Cerebellar nuclear complex (tissue), 1 donor: Measurements from ENCODE around the gene TMEM60.

ENCODE experiments used
- DNase-seq, 2 experiments: peaks; one replicate each; lab custom pipeline; 2025; lab: John Stamatoyannopoulos, UW

The TMEM60 gene

DNA sequence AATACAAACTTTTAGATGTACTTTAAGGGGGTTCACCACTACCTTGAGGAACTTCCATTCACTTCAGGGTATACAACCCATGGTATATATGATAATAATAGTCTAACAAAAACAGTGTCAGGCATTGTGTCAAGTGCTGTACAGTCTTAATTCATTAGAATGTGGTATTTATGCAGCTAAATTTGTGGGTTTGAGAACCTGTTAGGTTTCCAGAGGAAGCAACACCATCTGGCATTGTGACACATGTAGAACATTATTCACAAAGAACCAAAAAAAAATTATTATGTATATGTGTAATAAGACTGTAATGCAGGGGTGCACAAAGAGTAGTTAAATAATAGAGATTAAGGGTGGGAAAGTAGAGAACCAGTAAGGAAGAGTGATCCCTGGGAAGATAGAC, 26.3 kb downstream of the TMEM60 start:
- no peak for DNase-seq

DNA sequence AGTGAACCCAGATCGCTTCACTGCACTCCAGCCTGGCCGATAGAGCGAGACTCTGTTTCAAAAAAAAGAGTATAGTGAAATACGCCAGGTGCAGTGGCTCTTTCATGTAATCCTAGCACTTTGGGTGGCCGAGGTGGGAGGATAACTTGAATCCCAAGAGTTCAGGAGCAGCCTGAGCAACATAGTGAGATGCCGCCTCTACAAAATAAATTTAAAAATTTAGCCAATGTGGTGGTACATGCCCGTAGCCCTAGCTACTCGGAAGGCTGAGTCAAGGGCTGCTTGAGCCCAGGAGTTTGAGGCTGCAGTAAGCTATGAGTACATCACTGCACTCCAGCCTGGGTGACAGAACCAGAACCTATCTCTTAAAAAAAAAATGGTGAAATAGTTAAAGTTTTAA, 27.9 kb downstream of the TMEM60 start:
- no peak for DNase-seq

DNA sequence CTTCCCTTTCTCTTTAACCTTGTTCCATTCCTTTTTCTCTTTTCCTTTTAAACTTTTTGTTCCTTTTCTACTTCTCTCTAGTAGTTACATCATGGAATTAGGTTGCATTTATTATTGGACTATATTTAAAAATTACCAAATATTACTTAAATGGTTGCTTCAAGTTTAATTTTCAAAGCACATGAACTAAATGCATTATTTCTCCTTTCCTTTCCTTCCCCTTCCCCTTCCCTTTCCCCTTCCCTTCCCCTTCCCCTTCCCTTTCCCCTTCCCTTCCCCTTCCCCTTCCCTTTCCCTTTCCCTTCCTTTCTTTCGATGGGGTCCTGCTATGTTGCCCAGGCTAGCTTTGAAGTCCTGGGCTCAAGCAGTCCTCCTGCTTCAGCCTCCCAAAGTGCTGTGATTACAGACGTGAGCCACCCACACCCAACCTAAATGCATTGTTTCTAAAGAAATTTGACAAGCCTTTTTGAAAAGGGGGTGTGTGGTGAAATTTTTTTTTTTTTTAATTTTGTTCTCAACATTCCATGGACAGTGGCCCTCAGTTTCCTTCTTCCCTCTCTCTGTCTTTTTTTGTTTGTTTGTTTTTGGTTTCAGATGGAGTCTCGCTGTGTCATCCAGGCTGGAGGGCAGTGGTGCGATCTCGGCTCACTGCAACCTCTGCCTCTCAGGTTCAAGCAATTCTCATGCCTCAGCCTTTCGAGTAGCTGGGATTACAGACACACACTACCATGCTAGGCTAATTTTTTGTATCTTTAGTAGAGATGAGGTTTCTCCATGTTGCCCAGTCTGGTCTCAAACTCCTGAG, 31.2 kb downstream of the TMEM60 start:
- no peak for DNase-seq

DNA sequence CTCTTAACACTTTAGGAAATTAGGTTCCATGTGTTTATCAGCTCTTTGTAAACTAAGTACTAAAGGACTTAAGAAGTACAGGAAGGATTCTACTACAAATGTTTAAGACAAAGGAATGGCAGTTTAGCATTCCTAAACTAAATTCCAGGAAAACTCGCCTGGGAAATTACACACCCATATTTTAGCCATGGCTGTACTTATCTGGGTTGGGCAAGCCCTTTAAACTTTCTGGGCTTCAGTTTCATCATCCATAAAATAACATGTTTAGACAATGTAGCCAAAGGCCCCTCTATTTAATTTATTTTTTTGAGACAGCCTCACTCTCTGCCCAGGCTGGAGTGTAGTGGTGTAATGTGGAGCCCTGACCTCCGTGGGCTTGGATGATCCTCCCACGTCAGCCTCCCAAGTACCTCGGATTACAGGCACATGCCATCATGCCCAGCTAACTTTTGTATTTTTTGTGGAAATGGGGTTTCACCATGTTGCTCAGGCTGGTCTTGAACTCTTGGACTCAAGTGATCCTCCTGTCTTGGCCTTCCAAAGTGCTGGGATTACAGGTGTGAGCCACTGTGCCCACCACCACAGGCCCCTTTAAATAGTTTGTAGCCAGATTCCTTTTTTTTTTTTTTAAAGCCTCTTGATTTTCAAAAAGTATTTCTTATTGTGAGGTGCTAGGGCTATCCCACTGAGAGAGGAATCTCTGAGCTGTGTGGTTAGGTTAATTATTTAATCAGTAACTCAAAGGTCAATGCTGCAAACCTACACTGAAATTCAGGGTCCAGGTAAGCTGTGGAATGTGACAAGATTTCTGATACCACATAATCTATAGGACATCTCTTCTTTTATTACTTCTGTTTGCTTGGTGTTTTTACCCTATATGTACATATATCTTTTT, 32.1 kb downstream of the TMEM60 start:
- no peak for DNase-seq

DNA sequence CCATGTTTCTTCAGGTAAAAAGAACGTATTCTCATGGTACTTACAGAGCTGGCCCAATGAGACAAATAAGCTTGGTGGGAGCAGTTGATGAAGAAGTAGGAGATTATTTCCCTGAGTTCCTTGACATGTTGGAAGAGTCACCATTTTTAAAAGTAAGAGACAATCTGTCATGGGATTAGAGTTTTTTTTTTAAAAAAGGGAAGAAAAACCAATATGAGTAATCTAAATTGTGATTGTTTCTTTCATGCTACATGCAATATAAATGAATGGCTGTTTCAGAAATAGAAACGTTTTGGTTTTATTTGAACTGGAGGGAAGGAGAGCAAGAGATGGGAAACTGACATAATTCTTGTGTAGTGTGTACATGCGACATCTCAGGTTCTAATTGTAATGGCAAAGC, 32.8 kb downstream of the TMEM60 start:
- DNase-seq: no peak

DNA sequence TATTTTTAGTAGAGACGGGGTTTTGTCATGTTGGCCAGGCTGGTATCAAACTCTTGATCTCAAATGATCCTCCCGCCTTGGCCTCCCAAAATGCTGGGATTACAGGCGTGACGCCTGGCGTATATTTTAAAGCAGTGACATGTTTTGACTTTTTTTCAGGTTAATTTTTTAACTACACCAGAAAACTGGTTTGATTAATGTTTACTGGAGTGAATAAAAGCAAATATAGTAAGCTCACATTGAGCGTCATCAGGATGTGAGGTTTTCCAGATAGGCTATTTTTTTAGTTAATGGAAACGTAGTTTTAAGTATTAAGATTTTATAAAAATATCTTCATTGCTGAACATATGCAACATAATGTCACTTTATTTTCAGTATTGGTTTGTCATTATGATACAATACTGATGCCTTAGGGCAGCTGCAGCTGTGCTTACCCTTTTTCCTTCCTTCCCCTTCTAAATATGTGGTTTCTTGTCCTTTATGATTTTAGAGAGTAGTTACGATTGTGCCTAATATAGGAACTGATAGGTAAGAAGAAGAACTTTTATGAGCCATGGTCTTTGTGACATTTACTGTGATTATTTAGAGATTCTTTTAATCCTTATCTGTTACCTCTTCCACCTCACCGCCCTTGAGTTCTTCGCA, 37.3 kb downstream of the TMEM60 start:
- DNase-seq: no peak

DNA sequence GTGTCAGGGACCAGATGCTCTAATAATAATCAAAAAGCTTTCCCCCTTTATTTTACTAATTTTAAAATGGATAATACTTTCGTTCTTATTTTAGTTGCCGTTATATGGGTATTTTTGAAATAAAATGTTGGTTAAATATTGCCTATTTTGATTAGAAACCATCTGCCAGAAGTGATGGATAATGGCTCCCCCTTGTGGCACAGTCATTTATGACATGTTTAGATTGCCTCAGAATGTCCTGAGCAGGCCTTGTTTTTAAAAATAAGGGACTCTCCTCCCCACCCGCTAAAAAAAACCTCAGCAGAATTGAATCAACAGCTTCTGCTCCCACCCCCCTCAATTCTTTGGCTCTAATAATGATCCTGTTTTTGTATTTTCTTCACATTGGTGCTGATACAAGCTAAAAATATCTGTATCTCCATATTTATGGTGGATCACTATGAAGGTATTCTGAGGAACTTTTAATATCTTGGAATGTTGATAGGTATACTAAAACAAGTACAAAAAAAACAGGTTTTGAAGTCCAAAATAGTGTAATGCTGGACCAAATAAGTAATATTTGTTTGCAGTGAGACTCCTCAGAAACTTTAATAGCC, 38.8 kb downstream of the TMEM60 start:
- peak in 1 of 2 experiments; percentile 25 for DNase-seq

DNA sequence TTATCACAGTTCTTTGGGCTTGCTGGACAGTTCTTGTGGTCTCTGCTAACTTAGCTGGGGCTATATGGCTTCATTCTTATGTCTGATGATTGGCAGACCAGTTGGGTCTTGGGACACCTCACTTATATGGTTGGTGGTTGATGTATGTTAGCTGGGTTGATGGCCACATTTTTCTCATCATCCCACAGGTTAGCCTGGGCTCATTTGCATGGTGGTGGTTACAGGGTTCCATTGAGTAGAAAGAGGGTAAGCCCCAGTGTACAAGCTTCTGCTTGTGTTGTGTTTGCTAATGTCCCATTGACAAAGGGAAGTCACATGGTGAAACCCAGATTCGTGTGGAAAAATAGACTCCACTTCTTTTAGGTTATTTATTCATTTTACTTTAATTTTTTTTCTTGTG, 40.6 kb downstream of the TMEM60 start:
- DNase-seq: no peak

DNA sequence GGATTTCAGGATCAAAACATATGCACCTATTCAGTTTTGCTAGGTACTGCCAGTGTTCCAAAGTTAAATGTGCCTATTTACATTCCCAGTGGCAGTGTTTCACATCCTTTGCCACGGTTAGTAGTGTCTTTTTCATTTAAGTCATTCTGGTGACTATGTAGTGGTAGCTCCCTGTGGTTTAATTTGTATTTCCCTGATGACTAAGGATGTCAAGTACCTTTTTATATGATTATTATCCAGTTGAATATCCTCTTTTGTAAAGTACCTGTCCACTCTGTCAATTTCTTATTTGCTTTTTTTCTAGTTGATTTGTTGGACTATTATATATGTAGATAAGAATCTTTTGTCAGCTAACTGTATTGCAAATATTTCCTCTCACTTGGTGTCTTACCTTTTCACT, 45.1 kb downstream of the TMEM60 start:
- DNase-seq: no peak

DNA sequence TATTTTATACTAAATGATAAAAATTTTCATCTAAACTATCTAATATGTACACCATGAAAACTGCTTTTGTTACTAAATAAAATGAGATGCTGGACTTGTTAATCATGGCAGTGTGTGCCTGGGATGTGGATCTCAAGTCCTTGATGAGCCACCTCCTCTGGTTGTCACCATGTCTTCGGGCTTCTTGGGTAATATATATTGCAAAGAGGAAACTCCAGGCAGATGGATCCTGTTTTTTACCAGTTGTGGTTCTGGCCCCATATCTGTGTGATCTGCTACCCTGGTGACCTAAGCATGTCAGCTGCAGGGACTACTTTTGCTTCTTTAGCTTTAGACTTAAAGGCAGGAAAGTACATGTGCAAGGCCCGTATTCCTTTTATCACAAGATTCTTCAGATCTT, 46.2 kb downstream of the TMEM60 start:
- DNase-seq: no peak

DNA sequence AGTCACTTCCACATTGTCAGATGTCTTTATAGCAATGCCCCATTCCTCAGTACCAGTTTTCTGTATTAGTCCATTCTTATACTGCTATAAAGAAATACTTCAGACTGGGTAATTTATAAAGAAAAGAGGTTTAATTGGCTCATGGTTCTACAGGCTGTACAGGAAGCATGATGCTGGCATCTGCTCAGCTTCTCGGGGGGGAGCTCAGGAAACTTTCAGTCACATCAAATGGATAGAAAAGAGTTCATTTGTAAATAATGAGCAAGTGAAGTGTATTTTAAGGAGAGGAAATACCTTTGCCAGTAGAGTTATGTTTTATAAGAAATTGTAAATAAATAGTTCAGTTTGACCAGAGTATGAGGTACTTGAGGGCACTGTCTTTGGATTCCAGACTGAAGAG, 50.5 kb downstream of the TMEM60 start:
- DNase-seq: no peak

DNA sequence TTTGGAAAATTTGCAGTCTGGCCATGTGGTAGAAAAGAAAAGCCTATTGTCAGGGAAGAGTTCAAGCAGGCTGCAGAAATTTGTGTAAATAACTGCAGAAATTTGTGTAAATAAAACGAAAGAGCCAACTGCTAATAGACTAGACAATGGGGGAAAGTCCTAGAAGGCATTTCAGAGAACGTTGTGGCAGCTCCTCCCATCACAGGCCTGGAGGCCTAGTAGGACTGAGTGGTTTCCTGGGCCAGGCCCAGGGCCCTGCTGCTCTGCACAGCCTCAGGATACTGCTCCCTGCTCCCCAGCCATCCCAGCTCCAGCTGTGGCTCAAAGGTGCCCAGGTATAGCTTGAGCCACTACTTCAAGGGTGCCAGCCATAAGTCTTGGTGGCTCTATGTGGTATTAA, 51.1 kb downstream of the TMEM60 start:
- no peak for DNase-seq

DNA sequence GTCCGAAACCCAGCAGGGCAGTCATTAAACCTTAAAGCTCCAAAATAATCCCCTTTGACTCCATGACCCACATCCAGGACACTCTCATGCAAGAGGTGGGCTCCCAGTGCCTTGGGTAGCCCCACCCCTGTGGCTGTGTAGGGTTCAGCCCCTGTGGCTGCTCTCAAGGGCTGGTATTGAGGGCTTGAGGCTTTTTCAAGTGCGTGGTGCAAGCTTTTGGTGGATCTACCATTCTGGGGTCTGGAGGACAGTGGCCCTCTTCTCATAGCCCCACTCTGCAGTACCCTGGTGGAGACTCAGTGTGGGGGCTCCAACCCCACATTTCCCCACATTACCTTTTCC, 51.4 kb downstream of the TMEM60 start:
- DNase-seq: no peak

DNA sequence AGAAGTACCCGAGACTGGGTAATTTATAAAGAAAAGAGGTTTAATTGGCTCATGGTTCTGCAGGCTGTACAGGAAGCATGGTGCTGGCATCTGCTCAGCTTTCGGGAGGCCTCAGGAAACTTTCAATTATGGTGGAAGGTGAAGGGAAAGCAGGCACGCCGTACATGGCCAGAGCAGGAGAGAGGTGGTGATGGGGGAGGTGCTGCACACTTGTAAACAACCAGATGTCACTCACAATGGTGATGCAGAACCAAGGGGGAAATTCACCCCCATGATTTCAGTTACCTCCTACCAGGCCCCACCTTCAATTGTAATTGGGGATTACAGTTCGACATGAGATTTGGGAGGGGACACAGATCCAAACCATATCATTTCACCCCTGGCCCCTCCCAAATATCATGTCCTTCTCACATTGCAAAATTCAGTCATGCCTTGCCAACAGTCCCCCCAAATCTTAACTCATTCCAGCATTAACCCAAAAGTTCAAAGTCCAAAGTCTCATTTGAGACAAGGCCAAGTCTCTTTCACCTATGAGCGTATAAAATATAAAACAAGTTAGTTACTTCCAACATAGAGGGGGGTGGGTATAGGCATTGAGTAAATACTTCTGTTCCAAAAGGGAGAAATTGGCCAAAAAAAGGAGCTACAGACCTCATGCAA, 51.9 kb downstream of the TMEM60 start:
- no peak for DNase-seq

DNA sequence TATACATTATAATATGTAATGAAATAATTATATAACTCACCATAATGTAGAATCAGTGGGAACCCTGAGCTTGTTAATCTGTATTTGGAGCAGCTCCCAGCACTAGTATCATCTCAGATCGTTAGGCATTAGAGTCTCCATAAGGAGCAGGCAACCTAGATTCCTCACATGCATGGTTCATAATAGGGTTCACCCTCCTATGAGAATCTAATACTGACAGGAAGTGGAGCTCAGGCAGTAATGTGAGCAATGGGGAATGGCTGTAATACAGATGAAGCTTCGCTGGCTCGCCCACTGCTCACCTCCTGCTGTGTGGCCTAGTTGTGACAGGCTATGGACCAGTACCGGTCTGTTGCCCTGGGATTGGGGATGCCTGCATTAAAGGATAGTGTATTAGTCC, 52.5 kb downstream of the TMEM60 start:
- DNase-seq: no peak
